Measurements from ENCODE around the gene USF2.

- TF ChIP-seq CTCF (IDR thresholded peaks at IDR 0.05), result no peak
- no peak for TF ChIP-seq EP300 (IDR thresholded peaks at IDR 0.05)
- TF ChIP-seq POLR2A (IDR thresholded peaks at IDR 0.05), result no peak
These were observed 40.1 kb downstream of the USF2 start for GRCh38 chr19:35308910-35309309.
